GM18861 (cell line): ENCODE measurements around the gene PLIN4.
"Not testable (repeated sequence)": the region's sequence is repeated elsewhere in the genome, so short reads cannot be mapped to it uniquely, and the experiment has no call there.

ENCODE experiments used
- ATAC-seq: cut with Tn5 transposase; IDR thresholded peaks from one replicate; pipeline ENCODE4 v1.9.1; 2021; ENCODE audit not compliant: unreplicated experiment

Gene PLIN4

DNA sequence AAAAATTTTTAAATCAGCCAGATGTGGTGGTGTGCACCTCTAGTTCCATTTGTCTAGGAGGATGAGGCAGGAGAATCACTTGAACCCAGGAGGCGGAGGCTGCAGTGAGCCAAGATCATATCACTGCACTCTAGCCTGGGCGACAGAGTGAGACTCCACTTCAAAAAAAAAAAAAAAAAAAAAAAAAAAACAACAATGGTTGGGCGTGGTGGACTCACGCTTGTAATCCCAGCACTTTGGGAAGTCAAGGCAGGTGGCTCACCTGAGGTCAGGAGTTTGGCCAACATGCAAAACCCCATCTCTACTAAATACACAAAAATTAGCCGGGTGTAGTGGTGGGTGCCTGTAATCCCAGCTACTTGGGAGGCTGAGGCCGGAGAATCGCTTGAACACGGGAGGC, 9.1 kb upstream of the PLIN4 start:
- ATAC-seq = not testable (repeated sequence)

DNA sequence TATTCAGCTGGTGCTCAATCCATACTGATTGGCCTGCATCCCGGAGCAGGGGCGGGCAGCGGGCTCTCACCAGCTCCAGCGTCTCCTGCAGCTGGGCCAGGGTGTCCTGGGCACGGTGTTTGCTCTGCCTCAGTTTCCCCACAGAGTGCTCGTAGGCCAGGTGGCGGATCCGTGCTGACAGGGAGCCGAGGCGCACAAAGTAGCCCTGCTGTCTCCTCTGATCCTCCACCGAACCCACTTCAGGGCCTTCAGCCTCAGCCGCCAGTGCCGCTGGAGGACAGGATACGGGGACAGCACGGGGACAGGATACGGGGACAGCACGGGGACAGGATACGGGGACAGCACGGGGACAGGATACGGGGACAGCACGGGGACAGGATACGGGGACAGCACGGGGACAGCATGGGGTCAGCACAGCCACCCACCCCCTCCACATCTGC, 7.3 kb upstream of the PLIN4 start:
- no peak for ATAC-seq

DNA sequence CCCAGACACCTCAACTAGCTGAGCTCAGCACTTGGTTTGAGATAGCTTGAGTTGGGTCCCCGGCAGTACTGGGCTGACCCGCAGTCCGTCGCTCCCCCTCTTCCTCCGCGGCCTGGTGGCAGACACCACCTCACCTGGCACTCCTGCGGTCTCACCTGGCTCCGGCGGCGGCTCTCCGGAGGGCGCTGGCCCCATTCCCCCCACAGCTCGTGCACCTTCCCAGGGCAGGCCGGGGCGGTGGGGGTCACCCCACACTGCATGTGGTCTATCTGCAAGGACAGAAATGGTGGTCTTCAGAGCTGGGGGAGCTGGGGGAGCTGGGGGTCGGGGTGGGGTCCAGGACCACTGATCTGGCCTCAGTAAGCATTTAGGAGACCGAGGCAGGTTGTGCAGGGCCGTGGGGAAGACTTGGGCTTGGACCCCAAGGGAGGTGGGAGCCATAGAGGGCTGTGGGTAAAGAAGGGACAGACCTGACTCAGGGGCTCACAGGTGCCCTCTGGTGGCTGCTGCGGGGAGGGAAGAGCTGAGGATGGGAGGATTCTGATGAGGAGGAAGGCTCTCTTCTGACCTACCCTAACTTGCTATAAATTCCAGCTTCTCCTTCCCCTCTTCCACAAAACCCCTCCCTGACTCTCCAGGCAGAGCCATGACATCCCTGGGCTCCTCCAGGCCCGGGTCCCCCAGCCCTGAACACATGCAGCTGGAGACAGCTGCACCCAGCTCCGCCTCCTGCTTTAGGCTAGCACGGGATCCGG, 6.7 kb upstream of the PLIN4 start:
- no peak for ATAC-seq

DNA sequence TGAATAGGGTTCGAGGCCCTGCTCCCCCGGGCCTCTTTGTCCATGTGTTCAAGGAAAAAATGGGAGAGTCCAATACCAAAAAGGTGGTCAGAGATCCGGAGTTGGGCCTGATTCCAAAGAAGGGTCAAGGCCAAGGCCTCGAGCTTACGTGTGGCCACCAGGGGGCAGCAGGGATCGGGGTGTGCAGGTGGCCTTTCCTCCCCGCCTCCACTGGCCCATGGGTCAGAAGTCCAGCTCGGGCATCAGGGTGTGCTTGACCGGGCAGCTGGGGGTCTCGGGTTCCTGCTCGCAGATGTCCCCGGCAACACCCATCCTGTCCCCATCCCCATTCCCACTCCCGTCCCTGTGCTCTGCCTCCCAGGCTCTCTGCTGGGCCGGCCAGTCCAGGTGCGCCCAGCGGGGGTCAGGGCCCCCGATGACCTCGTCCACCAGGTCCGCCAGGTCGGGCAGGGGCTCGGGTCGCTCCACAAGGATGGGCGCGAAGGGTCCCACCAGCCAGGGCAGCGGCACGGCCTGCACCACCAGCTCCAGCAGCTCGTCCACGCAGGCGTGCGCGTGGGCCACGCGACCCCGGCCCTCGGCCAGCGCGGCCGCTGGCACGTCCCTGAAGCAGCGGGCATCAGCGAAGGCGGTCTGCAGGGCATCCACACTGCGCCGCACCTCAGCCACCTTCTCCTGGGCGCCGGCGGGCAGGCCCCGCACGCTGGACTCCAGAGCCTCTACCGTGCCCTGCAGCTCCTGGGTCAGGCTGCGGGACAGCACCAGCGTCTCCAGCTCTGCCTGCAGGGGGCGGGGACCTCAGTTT, 5.2 kb upstream of the PLIN4 start:
- no peak for ATAC-seq

DNA sequence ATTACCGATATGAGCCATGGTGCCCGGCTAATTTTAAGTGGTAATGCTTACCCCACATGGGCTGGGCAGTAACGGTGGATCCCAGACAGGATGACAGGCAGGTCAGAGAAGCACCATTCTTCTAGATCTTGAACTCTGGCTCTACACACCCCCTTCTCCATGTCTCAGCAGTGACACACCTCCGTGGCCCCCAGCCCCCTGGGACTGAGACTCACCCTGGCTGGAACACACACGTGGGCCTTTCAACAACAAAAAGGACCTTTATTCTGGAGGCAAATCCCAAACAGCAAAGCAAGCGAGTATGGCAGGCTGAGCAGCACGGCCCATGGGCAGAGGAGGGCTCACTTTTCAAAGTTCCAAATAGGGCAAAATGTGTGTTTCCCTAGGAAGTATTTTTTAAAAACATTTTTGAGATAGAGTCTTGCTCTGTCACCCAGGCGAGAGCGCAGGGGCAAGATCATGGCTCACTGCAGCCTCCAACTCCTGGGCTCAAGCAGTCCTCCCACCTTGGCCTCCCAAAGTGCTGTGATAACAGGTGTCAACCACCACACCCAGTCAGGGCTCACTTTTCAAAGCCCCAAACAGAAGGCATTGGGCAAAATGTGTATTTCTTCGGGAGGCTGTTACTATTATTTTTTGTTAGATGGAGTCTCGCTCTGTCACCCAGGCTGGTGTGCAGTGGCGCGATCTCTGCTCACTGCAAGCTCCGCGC, 4.2 kb upstream of the PLIN4 start:
- no peak for ATAC-seq

DNA sequence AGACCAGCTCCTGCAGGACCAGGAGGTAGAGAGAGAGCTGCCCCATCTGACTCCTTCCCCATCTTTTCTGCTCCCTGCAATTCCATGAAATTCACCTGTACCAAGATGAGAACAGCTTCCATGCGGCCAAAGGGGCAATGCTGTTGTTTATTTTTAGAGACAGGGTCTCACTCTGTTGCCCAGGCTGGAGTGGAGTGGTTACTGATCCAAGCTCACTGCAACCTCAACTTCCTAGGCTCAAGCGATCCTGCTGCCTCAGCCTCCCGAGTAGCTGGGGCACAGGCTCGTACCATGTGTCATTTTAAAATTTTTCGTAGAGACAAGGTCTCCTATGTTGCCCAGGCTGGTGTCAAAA, 3.6 kb upstream of the PLIN4 start:
- ATAC-seq = no peak

DNA sequence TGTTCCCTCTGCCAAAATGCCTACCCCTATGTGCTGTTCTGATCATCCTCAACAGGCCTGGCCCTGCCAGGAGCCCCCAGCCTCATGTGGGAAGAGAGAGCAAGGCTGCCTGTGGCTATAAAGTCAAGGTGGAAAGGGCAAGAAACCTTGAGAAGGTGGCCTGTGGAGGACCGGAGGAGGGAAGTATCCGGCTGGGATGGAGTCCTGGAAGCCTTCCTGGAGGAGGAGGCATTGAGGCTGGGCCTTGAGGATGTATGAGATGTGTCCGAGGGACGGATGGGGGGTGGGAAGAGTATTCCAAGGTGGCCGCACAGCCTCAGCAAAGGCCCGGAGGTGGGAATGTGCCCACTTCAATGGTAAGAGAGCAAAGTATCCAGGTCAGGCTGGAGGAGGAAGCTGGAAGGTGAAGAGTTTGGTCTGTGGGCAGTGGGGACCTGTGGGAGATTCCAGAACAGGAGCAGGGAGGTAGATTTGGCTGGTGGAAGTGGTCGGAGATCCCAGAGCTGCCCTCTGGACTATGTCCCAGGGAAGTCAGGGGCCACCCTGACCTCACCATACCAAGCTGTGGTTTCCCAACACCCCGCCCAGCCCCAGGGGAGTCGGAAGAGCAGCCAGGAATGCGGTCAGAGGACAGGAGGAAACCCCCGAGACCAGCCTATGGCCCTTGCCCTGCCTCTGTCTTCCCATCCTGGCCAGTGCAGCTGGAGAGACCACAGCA, 3.0 kb upstream of the PLIN4 start:
- no peak for ATAC-seq

DNA sequence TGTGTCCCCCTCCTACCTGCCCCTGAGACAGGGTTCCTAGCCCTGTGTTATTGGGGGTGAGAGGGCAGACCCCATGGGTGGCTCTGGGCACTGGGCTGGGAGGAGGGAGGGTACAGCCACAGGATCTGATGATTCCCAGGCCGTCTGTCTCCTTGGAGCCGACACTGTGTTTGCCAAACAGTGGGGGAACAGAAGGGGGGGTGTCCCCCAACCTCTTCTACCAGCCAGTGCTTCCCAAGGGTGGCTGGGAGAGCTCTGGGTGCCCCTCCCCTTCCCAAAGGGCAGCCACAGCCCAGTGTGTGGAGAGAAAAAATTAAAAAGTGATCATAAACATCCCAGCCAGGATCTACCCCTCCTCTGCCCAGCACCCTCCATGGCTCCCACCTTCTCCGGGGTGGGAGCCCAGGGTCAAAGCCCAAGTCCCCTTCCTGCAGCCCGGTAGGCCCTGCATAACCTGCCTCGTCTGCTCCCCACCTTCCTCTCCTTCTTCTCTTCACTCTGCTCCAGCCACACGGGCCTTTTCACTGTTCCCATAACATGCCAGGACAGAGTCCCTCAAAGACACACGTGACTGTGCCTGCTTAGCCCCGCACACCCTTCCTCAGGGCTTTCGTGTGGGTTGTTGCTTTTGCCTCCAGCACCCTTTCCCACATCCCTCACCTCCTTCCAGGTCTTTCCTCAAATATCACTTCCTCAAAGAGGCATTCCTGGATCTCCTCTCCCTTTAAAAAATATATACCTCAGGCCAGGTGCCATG, 1.4 kb upstream of the PLIN4 start:
- no peak for ATAC-seq

DNA sequence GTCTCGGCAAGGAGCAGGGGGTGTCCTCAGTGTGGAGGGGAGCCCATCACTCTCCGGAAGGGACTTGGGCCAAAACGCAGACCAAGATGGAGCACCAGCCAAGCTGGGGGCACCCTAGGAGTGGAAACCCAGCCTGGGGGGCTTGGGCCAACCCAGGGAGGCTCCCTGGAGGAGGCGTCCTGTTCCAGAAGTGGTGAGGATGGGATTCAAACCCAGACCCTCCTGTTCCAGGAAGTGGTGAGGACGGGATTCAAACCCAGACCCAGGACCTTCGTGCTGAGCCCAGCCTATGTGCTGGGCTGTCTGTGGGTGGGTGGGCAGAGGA, 848 bp upstream of the PLIN4 start:
- ATAC-seq = no peak

DNA sequence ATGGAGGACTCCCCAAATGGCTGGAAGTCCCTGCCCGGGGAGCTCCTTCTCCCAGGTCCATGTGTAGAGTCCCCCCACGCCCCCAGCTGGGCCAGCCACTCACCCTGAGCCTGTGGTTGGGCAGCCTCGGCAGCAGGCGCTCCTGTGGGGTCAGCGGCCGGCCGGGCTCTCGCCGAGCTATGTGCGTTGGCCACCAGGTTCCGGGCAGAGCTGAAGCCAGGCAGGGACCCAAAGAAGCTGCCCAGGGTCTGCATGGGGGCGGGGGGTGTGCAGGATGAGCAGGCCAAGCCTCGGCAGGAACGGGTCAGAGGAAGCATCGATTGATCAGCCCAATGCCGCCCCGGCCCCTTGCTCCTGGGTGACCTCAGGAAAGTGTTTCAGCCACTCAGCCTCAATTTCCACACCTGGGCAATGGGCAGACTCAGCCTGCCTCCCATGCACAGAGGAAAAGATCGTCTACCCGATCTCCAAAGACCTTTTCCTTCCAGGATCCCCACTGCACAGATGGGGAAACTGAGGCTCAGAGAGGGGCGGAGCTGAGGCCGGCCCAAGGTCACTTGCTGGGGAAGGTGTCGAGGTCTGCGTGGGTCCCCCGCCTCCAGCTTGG, 732 bp downstream of the PLIN4 start:
- no peak for ATAC-seq

DNA sequence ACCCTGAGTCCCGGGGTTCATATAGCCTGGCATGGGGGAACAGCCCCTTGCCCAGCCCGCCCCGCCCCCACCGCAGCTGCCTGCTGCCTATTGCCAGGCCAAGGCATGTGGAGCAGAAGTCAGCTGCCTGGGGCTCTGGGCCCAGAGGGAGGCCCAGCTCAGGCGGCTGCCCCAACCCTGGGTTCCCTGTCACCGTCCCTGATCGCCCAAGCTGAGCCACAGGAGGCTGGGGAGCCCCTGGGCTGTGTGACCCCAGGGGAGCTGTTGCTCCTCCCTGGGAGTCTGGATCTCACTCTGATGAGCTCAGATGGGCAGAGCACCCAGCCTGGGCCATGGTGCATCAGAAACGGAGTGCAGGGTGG, 1.4 kb downstream of the PLIN4 start:
- ATAC-seq = no peak

DNA sequence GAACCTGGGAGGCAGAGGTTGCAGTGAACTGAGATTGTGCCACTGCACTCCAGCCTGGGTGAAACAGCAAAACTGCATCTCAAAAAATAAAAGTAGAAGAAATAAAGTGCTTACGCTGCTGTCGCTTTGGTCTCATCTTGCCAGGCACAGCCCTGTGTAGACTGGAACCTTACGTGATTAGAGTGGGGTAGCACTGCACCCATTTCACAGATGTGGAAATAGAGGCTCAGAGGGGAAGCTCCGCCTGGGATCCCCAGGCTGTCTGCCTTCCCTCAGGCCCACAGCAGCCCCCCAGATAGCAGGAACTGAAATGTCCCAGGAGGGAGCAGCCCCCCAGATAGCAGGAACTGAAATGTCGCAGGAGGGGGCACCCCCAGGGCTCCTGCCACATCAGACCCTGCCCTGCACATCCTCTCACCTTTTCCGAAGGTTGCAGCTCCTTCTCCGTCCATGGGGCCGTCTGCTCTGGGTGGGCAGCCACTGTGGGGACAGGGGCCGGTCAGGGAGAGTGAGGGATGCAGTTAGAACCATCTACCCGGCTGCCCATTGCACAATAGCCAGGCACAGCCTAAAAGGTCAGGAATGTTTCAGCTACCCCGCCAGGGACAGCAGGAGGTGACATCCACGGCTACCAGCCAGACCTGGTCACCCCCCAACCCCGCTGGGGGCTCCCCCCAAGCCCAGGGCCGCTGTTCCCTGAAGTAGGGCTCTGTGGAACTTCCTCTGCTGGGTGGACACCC, 1.9 kb downstream of the PLIN4 start:
- ATAC-seq = no peak

DNA sequence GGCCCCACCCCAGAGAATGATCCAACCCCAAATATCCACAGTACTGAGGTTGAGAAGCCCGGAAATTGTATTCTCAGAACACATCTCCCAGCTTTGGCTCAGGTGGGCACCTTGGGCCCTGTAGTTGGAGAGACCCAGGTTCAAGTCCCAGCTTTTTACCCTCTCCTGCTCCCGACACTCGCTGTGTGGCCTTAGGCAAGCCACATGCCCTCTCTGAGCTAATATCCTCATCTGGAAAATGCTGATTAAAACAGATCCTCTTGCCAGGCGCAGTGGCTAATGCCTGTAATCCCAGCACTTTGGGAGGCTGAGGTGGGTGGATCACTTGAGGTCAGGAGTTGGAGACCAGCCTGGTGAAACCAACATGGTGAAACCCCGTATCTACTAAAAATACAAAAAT, 2.6 kb downstream of the PLIN4 start:
- ATAC-seq = no peak

DNA sequence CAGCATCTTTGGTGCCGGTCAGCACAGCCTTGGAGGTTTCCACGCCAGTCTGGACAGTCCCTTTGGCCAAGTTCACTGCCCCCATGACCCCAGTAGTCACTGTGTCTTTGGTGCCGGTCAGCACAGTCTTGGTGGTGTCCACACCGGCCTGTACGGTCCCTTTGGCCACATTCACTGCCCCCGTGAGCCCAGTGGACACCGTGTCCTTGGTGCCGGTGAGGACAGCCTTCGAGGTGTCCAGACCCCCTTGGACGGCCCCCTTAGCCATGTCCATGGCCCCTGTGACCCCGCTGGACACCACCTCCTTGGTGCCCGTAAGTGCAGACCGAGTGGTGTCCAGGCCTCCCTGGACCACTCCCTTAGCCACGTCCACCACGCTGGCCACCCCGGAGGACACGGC, 5.0 kb downstream of the PLIN4 start:
- ATAC-seq = no peak

DNA sequence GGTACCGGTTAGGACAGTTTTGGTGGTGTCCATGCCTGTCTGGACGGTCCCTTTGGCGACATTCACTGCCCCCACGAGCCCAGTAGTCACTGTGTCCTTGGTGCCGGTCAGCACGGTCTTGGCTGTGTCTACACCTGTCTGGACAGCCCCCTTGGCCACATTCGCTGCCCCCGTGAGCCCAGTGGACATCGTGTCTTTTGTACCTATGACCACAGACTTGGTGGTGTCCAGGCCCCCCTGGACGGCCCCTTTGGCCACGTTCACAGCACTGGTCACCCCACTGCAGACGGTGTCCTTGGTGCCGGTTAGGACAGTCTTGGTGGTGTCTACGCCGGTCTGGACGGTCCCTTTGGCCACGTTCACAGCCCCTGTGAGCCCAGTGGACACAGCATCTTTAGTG, 6.2 kb downstream of the PLIN4 start:
- ATAC-seq = no peak

DNA sequence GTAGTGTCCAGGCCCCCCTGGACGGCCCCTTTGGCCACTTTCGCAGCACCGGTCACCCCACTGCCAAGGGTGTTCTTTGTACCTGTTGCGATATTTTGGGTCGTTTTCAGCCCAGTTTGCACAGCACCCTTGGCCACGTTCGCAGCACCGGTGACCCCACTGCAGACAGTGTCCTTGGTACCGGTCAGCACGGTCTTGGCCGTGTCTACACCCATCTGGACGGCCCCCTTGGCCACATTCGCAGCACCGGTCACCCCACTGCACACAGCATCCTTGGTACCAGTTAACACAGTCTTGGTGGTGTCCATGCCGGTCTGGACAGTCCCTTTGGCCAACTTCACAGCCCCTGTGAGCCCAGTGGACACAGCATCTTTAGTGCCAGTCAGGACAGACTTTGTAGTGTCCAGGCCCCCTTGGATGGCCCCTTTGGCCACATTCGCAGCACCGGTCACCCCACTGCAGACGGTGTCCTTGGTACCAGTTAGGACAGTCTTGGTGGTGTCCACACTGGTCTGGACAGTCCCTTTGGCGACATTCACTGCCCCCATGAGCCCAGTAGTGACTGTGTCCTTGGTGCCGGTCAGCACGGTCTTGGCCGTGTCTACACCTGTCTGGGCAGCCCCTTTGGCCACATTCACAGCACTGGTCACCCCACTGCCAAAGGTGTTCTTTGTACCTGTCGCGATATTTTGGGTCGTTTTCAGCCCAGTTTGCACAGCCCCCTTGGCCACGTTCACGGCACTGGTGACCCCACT, 6.8 kb downstream of the PLIN4 start:
- ATAC-seq = no peak

DNA sequence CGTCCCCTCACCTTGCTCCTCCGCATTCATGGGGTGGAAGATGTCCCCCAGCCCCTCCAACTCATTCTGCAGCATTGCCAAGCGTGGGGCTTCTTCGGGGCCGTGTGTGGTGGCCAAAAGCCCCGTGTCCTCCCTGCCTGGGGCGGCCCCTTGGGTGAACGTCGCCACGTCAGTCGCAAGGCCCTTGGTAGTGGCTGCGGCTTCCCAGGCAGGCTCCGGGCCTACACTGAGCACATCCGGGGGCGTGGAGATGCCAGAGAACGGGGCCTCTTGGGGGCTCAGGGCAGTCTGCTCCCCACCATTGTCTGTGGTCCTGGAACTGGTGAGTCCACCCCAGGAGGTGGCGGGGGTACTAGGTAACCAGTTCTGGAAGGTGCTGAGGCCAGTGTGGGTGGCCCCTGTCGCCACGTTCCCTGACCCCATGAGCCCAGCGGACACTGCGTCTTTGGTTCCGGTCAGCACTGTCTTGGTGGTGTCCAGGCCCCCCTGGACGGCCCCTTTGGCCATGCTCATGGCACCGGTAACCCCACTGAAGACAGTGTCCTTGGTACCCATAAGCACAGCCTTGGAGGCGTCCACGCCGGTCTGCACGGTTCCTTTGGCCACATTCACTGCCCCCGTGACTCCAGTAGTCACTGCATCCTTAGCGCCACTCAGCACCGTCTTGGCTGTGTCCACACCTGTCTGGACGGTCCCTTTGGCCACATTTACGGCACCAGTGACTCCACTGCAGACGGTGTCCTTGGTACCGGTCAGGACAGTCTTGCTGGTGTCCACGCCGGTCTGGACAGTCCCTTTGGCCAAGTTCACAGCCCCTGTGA, 7.6 kb downstream of the PLIN4 start:
- ATAC-seq = no peak

DNA sequence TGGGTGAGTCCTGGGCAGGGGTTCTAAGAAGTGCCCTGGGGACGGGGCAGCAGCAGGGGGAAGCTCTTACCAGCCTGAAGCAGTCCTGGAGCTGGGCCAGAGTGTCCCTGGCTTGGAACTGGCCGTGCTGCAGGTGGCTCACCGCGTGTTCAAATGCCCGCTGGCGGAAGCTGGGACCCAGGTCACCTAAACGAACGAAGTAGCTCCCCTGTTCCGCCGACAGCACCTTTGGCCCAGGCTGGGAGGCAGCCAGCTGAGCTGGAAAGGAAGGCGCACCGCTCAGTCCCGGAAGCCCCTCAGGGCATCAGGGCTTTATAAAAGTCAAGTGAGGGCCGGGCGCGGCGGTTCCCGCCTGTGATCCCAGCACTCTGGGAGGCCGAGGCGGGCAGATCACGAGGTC, 9.6 kb downstream of the PLIN4 start:
- no peak for ATAC-seq
